GM23338 (cell line): ENCODE results near the gene PODN. TPM values are rescaled to one million over a fixed set of nuclear protein-coding genes. Genes with fewer than 3 reads are reported as not detected.

ENCODE experiments used
- ATAC-seq: fragments of 200-7000 bp; cut with Tn5 transposase; 3 replicates; pipeline ENCODE4 v1.9.1; 2020
- DNase-seq: peaks from one replicate; pipeline ENCODE4 v3.0.0-alpha.2; 2015; ENCODE audit warnings: low spot score
- H2AFZ ChIP-seq: fragments of 200-600 bp; sonication (generic); 2 replicates; pipeline ENCODE4 v1.8.0; 2016; ENCODE audit warnings: antibody characterized with exemption, mild to moderate bottlenecking, moderate library complexity
- H3F3A ChIP-seq: fragments of 200-600 bp; sonication (generic); replicated peaks from 2 replicates; pipeline ENCODE4 v1.8.0; 2017; ENCODE audit warnings: antibody characterized with exemption, mixed run types, low read depth
- H3K27ac ChIP-seq: fragments of 200-600 bp; sonication (generic); 2 replicates; pipeline ENCODE4 v1.6.1; 2016; ENCODE audit warnings: low read depth
- H3K27me3 ChIP-seq: fragments of 200-600 bp; sonication (generic); 2 replicates; pipeline ENCODE4 v1.8.0; 2016; ENCODE audit warnings: mild to moderate bottlenecking, mixed run types, moderate library complexity; ENCODE audit not compliant: insufficient read depth
- H3K36me3 ChIP-seq: fragments of 200-600 bp; sonication (generic); 2 replicates; pipeline ENCODE4 v1.8.0; 2016; ENCODE audit warnings: mild to moderate bottlenecking; ENCODE audit not compliant: insufficient read depth
- H3K4me1 ChIP-seq: fragments of 200-600 bp; sonication (generic); 2 replicates; pipeline ENCODE4 v1.8.0; 2016; ENCODE audit warnings: mild to moderate bottlenecking, moderate library complexity; ENCODE audit not compliant: insufficient read depth
- H3K4me2 ChIP-seq: fragments of 200-600 bp; sonication (generic); 2 replicates; pipeline ENCODE4 v1.7.1; 2017; ENCODE audit warnings: mixed run types
- H3K4me3 ChIP-seq: fragments of 200-600 bp; sonication (generic); 2 replicates; pipeline ENCODE4 v1.6.1; 2016; ENCODE audit warnings: mixed run types
- H3K79me2 ChIP-seq: fragments of 200-600 bp; sonication (generic); replicated peaks from 2 replicates; pipeline ENCODE4 v1.8.0; 2017; ENCODE audit warnings: mild to moderate bottlenecking; ENCODE audit not compliant: insufficient read depth
- H3K9me2 ChIP-seq: fragments of 200-600 bp; sonication (generic); 2 replicates; pipeline ENCODE4 v1.8.0; 2017; ENCODE audit not compliant: insufficient read depth
- H4K20me1 ChIP-seq: fragments of 200-600 bp; sonication (generic); replicated peaks from 2 replicates; pipeline ENCODE4 v1.8.0; 2017; ENCODE audit warnings: mild to moderate bottlenecking; ENCODE audit not compliant: insufficient read depth
- H3K27ac Mint-ChIP-seq: 2 replicates; pipeline ENCODE4 v1.8.0; 2020; ENCODE audit warnings: inconsistent platforms, mild to moderate bottlenecking, moderate library complexity, mixed read lengths
- H3K27me3 Mint-ChIP-seq: 3 replicates; pipeline ENCODE4 v1.8.0; 2022; ENCODE audit warnings: low read depth, mild to moderate bottlenecking, moderate library complexity, mixed read lengths, inconsistent platforms; ENCODE audit not compliant: insufficient read depth, poor library complexity
- H3K36me3 Mint-ChIP-seq: 3 replicates; pipeline ENCODE4 v1.8.0; 2021; ENCODE audit warnings: low read depth, mild to moderate bottlenecking, inconsistent platforms, moderate library complexity, mixed read lengths
- H3K4me1 Mint-ChIP-seq: 3 replicates; pipeline ENCODE4 v1.8.0; 2020; ENCODE audit warnings: mild to moderate bottlenecking, inconsistent platforms, mixed read lengths
- H3K4me3 Mint-ChIP-seq: 3 replicates; pipeline ENCODE4 v1.8.0; 2021; ENCODE audit warnings: moderate library complexity, mild to moderate bottlenecking, inconsistent platforms, mixed read lengths
- H3K9me3 Mint-ChIP-seq: 3 replicates; pipeline ENCODE4 v1.8.0; 2020; ENCODE audit warnings: moderate library complexity, mild to moderate bottlenecking, inconsistent platforms, mixed read lengths
- CREB1 ChIP-seq: fragments of 250-450 bp; sonication (Bioruptor Pico); IDR thresholded peaks from 2 replicates; pipeline ENCODE4 v1.5.0; 2020; ENCODE audit warnings: low read depth, mild to moderate bottlenecking, moderate library complexity
- CTCF ChIP-seq, 2 experiments: fragments of 200-600 bp in 1 of 2; sonication (generic) in 1 of 2; conservative IDR thresholded peaks; 2 replicates each; pipeline versions ENCODE4 v1.5.1 to v1.6.1; 2016 to 2017; ENCODE audit warnings: antibody characterized with exemption in 2 of 2, low read depth in 2 of 2, mild to moderate bottlenecking in 2 of 2, moderate library complexity in 1 of 2
- ETS1 ChIP-seq: IDR thresholded peaks from 2 replicates; pipeline ENCODE4 v1.6.1; 2016; ENCODE audit warnings: antibody characterized with exemption
- EZH2 ChIP-seq: fragments of 200-600 bp; sonication (generic); IDR thresholded peaks from one replicate; pipeline ENCODE4 v1.8.0; 2017; ENCODE audit warnings: antibody characterized with exemption, mild to moderate bottlenecking, low read depth; ENCODE audit not compliant: unreplicated experiment
- EZH2phosphoT487 ChIP-seq: fragments of 200-600 bp; sonication (generic); IDR thresholded peaks from one replicate; pipeline ENCODE4 v1.8.1; 2018; ENCODE audit warnings: antibody characterized with exemption; ENCODE audit not compliant: unreplicated experiment
- JUNB ChIP-seq: IDR thresholded peaks from one replicate; pipeline ENCODE4 v1.6.1; 2016; ENCODE audit warnings: antibody characterized with exemption; ENCODE audit not compliant: unreplicated experiment
- NANOG ChIP-seq: IDR thresholded peaks from 2 replicates; pipeline ENCODE4 v1.6.1; 2016; ENCODE audit warnings: antibody characterized with exemption, borderline replicate concordance
- POLR2AphosphoS5 ChIP-seq: IDR thresholded peaks from 2 replicates; pipeline ENCODE4 v1.6.1; 2016; ENCODE audit warnings: antibody characterized with exemption, low read depth
- REST ChIP-seq: IDR thresholded peaks from one replicate; pipeline ENCODE4 v1.6.1; 2018; ENCODE audit warnings: antibody characterized with exemption; ENCODE audit not compliant: unreplicated experiment
- STAT1 ChIP-seq: IDR thresholded peaks from one replicate; pipeline ENCODE4 v1.6.1; 2016; ENCODE audit warnings: antibody characterized with exemption; ENCODE audit not compliant: unreplicated experiment
- ZNF114 ChIP-seq: fragments of 250-450 bp; sonication (Bioruptor Pico); IDR thresholded peaks from 2 replicates; pipeline ENCODE4 v1.5.0; 2020; ENCODE audit warnings: mild to moderate bottlenecking, moderate library complexity
- ZNF331 ChIP-seq: fragments of 250-450 bp; sonication (Bioruptor Pico); IDR thresholded peaks from 2 replicates; pipeline ENCODE4 v1.5.0; 2020; ENCODE audit warnings: low read depth, mild to moderate bottlenecking, moderate library complexity
- ZNF462 ChIP-seq: fragments of 250-450 bp; sonication (Bioruptor Pico); IDR thresholded peaks from 2 replicates; pipeline ENCODE4 v1.5.0; 2020; ENCODE audit warnings: mild to moderate bottlenecking, moderate library complexity
- polyA plus RNA-seq: library from polyadenylated mRNA; unstranded; fragments of >200 nt; fragmentation: Nextera tagmentation; extraction: Ambion mirVana; gene quantifications from 2 replicates; pipeline ENCODE4 v1.2.1, GENCODE V29; 2016
- total RNA-seq: library from RNA; depleted of rRNA; stranded (reverse); fragments of >200 nt; shearing (Covaris generic); gene quantifications from 2 replicates; pipeline ENCODE4 v1.2.3, GENCODE V29; 2014

PODN gene
- total and polyA plus RNA-seq, 2 experiments from 2014 or later, result 0.16 to 0.24 TPM

GRCh38 chr1:53031732-53032131 lies 30.3 kb upstream of the PODN start:
- H2AFZ ChIP-seq, result no peak overlapping the region
- H3K9me2 ChIP-seq, result no peaks in the 10 kb centered on the region
- peaks cover 2% of the 10 kb centered on the region; the same call in 1 of the 2 replicates for H4K20me1 ChIP-seq
- no peaks in the 10 kb centered on the region for H3K36me3 ChIP-seq
- H3F3A ChIP-seq, result no peaks in the 10 kb centered on the region
- H3K79me2 ChIP-seq, result no peaks in the 10 kb centered on the region
- DNase-seq, result no peak
- Mint-ChIP-seq H3K4me3 (no peak overlapping the region), H3K4me1 (no peaks in the 10 kb centered on the region), H3K36me3 (peaks cover 4% of the 10 kb centered on the region), H3K9me3 (no peaks in the 10 kb centered on the region), H3K27ac (no peak overlapping the region), H3K27me3 (peaks cover 2% of the 10 kb centered on the region)
- no peak for ATAC-seq
- TF ChIP-seq REST (no peak), ZNF114 (CRISPR knock-in tag) (no peak), CTCF (conservative IDR thresholded peaks at IDR 0.05; ENCODE audit: low read depth in 2 of 2) (no peak), EZH2phosphoT487 (no peak), ZNF462 (CRISPR knock-in tag) (no peak), ZNF331 (CRISPR knock-in tag) (no peak), POLR2AphosphoS5 (no peak), NANOG (no peak), STAT1 (no peak), EZH2 (no peak), ETS1 (no peak), JUNB (no peak), CREB1 (no peak)
- no peak overlapping the region for H3K27ac ChIP-seq
- H3K4me1 ChIP-seq, result no peaks in the 10 kb centered on the region
- H3K27me3 ChIP-seq, result no peaks in the 10 kb centered on the region
- H3K4me3 ChIP-seq, result no peak overlapping the region
- H3K4me2 ChIP-seq, result no peak overlapping the region
